ENCODE measurements around the gene PALM.
"Not testable (repeated sequence)": the region's sequence is repeated elsewhere in the genome, so short reads cannot be mapped to it uniquely, and the experiment has no call there.

Gene PALM

GRCh38 chr19:679418-680286 is 29.1 kb upstream of the PALM start:
- DNase-seq: no peak

- DNase-seq: peak; percentile 74
Observed at GRCh38 chr19:680287-681028, 28.3 kb upstream of the PALM start.

DNA sequence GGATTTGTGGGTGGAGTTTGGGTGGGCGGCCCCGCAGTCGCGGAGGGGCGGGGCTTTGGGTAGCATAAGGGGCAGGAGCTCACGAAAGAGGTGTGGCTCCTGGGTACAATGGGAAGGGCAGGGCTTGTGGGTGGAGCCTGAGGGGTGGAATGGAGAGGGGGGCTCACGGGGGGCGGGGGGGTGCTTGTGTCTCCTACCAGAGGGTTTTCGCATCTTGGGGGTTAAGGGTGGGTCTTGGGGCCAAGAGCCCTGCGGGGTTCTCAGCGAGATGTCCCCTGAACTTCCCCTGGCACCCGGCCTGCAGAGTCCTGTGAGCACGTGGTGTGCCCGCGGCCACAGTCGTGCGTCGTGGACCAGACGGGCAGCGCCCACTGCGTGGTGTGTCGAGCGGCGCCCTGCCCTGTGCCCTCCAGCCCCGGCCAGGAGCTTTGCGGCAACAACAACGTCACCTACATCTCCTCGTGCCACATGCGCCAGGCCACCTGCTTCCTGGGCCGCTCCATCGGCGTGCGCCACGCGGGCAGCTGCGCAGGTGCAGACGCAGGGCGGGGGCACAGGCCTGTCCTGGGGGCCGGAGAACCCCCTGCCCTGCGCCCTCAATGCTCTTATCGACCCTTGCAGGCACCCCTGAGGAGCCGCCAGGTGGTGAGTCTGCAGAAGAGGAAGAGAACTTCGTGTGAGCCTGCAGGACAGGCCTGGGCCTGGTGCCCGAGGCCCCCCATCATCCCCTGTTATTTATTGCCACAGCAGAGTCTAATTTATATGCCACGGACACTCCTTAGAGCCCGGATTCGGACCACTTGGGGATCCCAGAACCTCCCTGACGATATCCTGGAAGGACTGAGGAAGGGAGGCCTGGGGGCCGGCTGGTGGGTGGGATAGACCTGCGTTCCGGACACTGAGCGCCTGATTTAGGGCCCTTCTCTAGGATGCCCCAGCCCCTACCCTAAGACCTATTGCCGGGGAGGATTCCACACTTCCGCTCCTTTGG is 27.4 kb upstream of the PALM start:
- no peak for DNase-seq

GRCh38 chr19:682678-683320 is 25.9 kb upstream of the PALM start:
- no peak for DNase-seq

DNA sequence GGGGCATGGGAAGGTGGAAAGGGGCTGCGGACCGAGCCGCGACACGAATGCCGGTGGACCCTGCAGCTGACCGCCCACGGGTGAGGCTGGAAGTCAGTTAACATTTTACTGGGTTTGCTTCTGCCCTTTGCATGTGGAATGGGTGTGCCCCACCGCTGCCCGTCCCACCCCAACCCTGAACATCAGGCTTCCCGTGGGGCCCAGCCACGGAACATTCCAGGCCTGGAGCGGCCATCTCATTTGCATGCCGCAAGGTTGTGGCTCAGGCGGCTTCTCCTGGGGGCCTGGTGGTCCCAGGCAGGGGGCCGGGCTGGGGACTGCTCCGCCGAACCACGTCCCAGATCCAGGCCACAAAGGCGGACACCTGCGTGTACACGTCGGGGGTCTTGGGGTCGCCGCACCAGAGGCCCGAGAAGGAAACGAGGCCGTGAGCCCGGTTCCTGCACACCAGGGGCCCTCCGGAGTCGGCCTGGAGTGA is 23.2 kb upstream of the PALM start:
- DNase-seq: no peak

DNA sequence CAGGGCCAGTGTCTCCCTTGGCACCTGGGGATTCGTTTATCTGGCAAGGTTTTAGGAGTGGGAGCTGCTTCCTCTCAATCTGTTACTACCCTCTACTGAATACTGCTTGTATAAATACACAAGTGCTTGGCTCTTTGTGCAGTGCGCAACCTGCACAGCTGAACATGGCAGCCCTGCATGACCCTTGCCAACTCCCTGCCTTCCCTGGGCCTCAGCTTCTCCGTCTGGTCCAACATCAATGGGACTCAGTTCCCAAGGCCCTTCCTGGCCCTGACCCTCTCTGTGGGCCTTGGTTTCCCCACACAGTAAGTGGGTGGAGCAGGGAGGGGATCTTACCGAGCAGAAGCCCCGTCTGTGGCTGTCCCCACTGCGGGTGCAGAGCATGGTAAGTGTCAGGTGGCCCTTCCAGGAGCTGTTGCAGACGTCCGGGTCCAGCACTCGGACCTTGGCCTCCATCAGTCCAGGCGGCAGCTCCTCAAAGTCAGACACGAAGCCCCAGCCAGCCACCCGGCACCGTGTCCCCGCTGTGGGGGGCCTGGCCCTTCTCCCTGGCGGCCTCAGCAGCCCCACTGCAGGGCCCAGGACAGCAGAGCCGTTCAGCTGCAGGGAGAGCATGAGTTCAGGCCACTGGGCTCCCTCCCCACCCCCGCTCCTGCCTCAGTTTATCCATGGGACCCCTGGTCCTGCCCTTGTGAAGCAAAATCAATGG is 22.0 kb upstream of the PALM start:
- no peak for DNase-seq

GRCh38 chr19:687569-688166 is 21.1 kb upstream of the PALM start:
- no peak for DNase-seq

- DNase-seq: no peak
Observed at GRCh38 chr19:688214-688613, 20.5 kb upstream of the PALM start.

DNA sequence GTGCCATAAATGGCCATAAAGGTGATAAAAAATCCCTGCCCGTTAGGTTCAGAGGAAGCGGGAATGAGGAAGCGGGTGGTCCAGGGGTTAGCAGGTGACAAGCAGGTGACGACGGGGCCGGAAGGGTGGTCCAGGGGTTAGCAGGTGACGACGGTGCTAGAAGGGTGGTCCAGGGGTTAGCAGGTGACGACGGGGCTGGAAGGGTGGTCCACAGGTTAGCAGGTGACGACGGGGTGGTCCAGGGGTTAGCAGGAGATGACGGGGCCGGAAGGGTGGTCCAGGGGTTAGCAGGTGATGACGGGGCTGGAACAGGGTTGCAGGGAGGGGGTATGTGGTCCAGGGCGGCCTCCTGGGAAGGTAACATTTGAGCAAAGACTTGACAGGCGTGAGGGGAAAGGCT is 19.7 kb upstream of the PALM start:
- DNase-seq: no peak

DNA sequence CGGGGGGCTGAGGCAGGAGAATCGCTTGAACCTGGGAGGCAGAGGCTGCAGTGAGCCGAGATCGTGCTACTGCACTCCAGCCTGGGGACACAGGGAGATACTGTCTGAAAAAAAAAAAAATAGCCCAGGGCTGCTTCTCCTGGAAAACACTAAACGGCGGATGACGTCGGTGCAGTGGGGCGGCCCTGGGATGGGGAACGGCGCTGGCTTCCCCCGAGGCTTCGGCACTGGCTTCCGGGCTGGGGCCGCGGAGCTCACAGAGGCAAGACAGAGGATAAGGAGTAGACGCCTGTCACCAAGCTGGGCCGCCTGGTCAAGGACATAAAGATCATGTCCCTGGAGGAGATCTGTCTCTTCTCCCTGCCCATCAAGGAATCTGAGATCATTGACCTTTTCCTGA is 18.5 kb upstream of the PALM start:
- DNase-seq: no peak

GRCh38 chr19:694481-695351 is 14.0 kb upstream of the PALM start:
- no peak for DNase-seq

- no peak for DNase-seq
Observed at GRCh38 chr19:695352-695949, 13.3 kb upstream of the PALM start, which contains the start of gene PRSS57. Gene PRSS57, minus strand, starts transcription at chr19:695452. Its CDS starts 22 bp downstream, at chr19:695430.

DNA sequence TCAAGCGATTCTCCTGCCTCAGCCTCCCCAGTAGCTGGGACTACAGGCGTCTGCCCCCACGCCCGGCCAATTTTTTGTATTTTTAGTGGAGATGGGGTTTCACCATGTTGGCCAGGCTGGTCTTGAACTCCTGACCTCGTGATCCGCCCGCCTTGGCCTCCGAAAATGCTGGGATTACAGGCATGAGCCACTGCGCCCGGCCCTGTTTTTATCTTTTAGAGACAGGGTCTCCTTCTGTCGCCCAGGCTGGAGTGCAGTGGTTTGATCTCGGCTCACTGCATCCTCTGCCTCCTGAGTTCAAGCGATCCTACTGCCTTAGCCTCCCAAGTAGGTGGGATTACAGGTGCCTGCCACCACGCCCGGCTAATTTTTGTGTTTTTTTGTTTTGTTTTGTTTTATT is 10.2 kb upstream of the PALM start:
- DNase-seq: not testable (repeated sequence)

GRCh38 chr19:699885-700284 is 8.8 kb upstream of the PALM start:
- DNase-seq: not testable (repeated sequence)

- DNase-seq: not testable (repeated sequence)
Observed at GRCh38 chr19:702847-703246, 5.9 kb upstream of the PALM start.

- no peak for DNase-seq
Observed at GRCh38 chr19:703329-703650, 5.4 kb upstream of the PALM start.

GRCh38 chr19:703651-704446 is 4.9 kb upstream of the PALM start:
- DNase-seq: no peak

- DNase-seq: no peak
Observed at GRCh38 chr19:704447-704741, 4.3 kb upstream of the PALM start.

All from NCI-H2081 treated with DMSO at 0.1 percent for 48 hours (cell line).